Retina (tissue), 1 donor: ENCODE data around the gene GALNT1.
"Not testable (repeated sequence)": the region's sequence is repeated elsewhere in the genome, so short reads cannot be mapped to it uniquely, and the experiment has no call there.

Experiments used
- DNase-seq: peaks from one replicate; pipeline ENCODE4 v3.0.0-alpha.2; 2016

GALNT1 gene

GRCh38 chr18:35581546-35581897 is at the start of gene GALNT1:
TSS of gene GALNT1 (plus strand) at chr18:35581740. CDS start at chr18:35654663, 72,923 bp downstream.
- DNase-seq, result no peak

- DNase-seq, result no peak
Observed at GRCh38 chr18:35533916-35534405, 47.6 kb upstream of the GALNT1 start.

GRCh38 chr18:35535297-35535696 is 46.2 kb upstream of the GALNT1 start:
- no peak for DNase-seq

- DNase-seq, result no peak
Observed at GRCh38 chr18:35542356-35542755, 39.2 kb upstream of the GALNT1 start.

- no peak for DNase-seq
Observed at GRCh38 chr18:35547008-35547605, 34.4 kb upstream of the GALNT1 start.

GRCh38 chr18:35549564-35549963 is 32.0 kb upstream of the GALNT1 start:
- no peak for DNase-seq

GRCh38 chr18:35553300-35553699 is 28.2 kb upstream of the GALNT1 start:
- DNase-seq, result no peak

GRCh38 chr18:35555538-35555937 is 26.0 kb upstream of the GALNT1 start:
- DNase-seq, result not testable (repeated sequence)

- no peak for DNase-seq
Observed at GRCh38 chr18:35559867-35560266, 21.7 kb upstream of the GALNT1 start.

- DNase-seq, result no peak
Observed at GRCh38 chr18:35564795-35565453, 16.6 kb upstream of the GALNT1 start.

- DNase-seq, result no peak
Observed at GRCh38 chr18:35566019-35566418, 15.5 kb upstream of the GALNT1 start.

GRCh38 chr18:35570182-35570581 is 11.4 kb upstream of the GALNT1 start:
- no peak for DNase-seq

GRCh38 chr18:35571138-35571537 is 10.4 kb upstream of the GALNT1 start:
- DNase-seq, result no peak

- no peak for DNase-seq
Observed at GRCh38 chr18:35572644-35573043, 8.9 kb upstream of the GALNT1 start.

GRCh38 chr18:35573531-35573930 is 8.0 kb upstream of the GALNT1 start:
- no peak for DNase-seq

GRCh38 chr18:35576240-35576845 is 5.2 kb upstream of the GALNT1 start:
- DNase-seq, result not testable (repeated sequence)

- DNase-seq, result no peak
Observed at GRCh38 chr18:35577045-35577848, 4.3 kb upstream of the GALNT1 start.

GRCh38 chr18:35578481-35578880 is 3.1 kb upstream of the GALNT1 start:
- DNase-seq, result no peak

- DNase-seq, result no peak
Observed at GRCh38 chr18:35578936-35579335, 2.6 kb upstream of the GALNT1 start.

GRCh38 chr18:35580701-35581539 is 620 bp upstream of the GALNT1 start:
- peak; percentile 91 for DNase-seq

GRCh38 chr18:35581898-35582641 is 530 bp downstream of the GALNT1 start:
- DNase-seq, result peak; percentile 81
